Heart left ventricle (tissue), 16 donors: ENCODE results near the gene PRKAG2. TPM values are rescaled to one million over a fixed set of nuclear protein-coding genes. Genes with fewer than 3 reads are reported as not detected.

Source experiments
- ATAC-seq, 4 donors: fragments of 200-7000 bp; cut with Tn5 transposase; one replicate each; pipeline ENCODE4 v1.9.1; 2020 to 2022; ENCODE audit warnings: moderate library complexity in 4 of 4, mild to moderate bottlenecking in 3 of 4, moderate number of reproducible peaks in 1 of 4
- DNase-seq, 5 donors: peaks; one replicate each; pipeline ENCODE4 v3.0.0-alpha.2; 2020
- H3K27ac ChIP-seq, 12 donors: fragments of 200-600 bp; sonication (generic) in 4 of 12; one replicate each; pipeline versions ENCODE4 v1.5.0 to v1.8.0; 2016 to 2022; ENCODE audit warnings: mild to moderate bottlenecking in 2 of 12
- H3K27me3 ChIP-seq, 9 donors: fragments of 200-600 bp; sonication (generic) in 2 of 9; one replicate each; pipeline versions ENCODE4 v1.5.1 to v1.8.0; 2016 to 2022; ENCODE audit warnings: mild to moderate bottlenecking in 3 of 9
- H3K36me3 ChIP-seq, 9 donors: fragments of 200-600 bp; sonication (generic) in 2 of 9; one replicate each; pipeline versions ENCODE4 v1.5.0 to v1.8.0; 2018 to 2022; ENCODE audit warnings: mild to moderate bottlenecking in 2 of 9
- H3K4me1 ChIP-seq, 12 donors: fragments of 200-600 bp; sonication (generic) in 4 of 12; one replicate each; pipeline versions ENCODE4 v1.5.0 to v1.8.0; 2016 to 2022; ENCODE audit warnings: mild to moderate bottlenecking in 3 of 12
- H3K4me3 ChIP-seq, 12 donors: fragments of 200-600 bp; sonication (generic) in 4 of 12; one replicate each; pipeline versions ENCODE4 v1.5.0 to v1.8.0; 2017 to 2022; ENCODE audit warnings: mild to moderate bottlenecking in 9 of 12, moderate library complexity in 4 of 12
- H3K9me3 ChIP-seq, 12 donors: fragments of 200-600 bp; sonication (generic) in 4 of 12; one replicate each; pipeline versions ENCODE4 v1.5.0 to v1.8.0; 2016 to 2022; ENCODE audit warnings: mild to moderate bottlenecking in 1 of 12
- CTCF ChIP-seq, 12 donors: fragments of 200-600 bp; sonication (generic) in 4 of 12; IDR thresholded peaks; one replicate each; pipeline versions ENCODE4 v1.5.0 to v1.8.0; 2018 to 2022; ENCODE audit warnings: antibody characterized with exemption in 12 of 12, mild to moderate bottlenecking in 5 of 12
- POLR2A ChIP-seq, 2 donors: fragments of 450-650 bp; IDR thresholded peaks; one replicate each; pipeline ENCODE4 v1.6.1; 2017; ENCODE audit warnings: antibody characterized with exemption in 2 of 2, mild to moderate bottlenecking in 2 of 2, moderate library complexity in 2 of 2
- WGBS, 4 donors: extraction: QIAGEN DNeasy Blood & Tissue Kit in 2 of 4; methylation state at CpG; one replicate each; pipeline versions ENCODE4 v1.1.5 to v1.1.7; 2013 to 2018; 5-methylcytosine and 5-hydroxymethylcytosine counted together
- intact Hi-C, 10 donors: fragments of 100-400 bp; cut with DNase I; formaldehyde crosslinking; loops; one replicate each; pipeline versions ENCODE4 v1.11.1 to v1.14.2; 2022
- polyA plus RNA-seq, 2 donors: library from polyadenylated mRNA; stranded (reverse); fragments of 200-250 nt; gene quantifications; one replicate each; pipeline ENCODE4 v1.2.3, GENCODE V29; 2013
- total RNA-seq, 9 donors: library from RNA; depleted of rRNA in 2 of 9; stranded (reverse); fragments of >200 nt in 2 of 9; fragmentation: NEBNext Ultra II Directional in 3 of 9; extraction: Animal tissue kit (Norgen Biotek cat#: 25700) in 3 of 9; gene quantifications; one replicate each; pipeline versions ENCODE4 v1.1.0 to v1.2.4, GENCODE V29; 2016 to 2023
- donor health status: ischemic (EF 13 %, LVEDD 7.1; RV severe dilation, severe dysfunction).
- donor health status: healthy with polysubstance abuse.
- donor health status: DM: no; HTN: yes; CAD: no.
- donor health status: DM: no; HTN: no; CAD: no.
- donor health status: ischemic (EF 25% LVEDD 6.9; RV normal size, moderate dysfunction).
- donor health status: ischemic (EF 25% LVEDD 5.7; RV mildly dilated, moderate dysfunction).
- donor health status: healthy.
- donor health status: DM: yes; HTN: yes; CAD: no.
- donor health status: ischemic (EF 35%, LVEDD 5.7; RV mildly dilated, moderate dysfunction).
- donor health status: nonischemic (EF 11% LVEDD 7.7; RV severe dilation, severe dysfunction).
- donor health status: DM: yes; HTN: yes; CAD: no.
- donor health status: PGD.
- donor health status: ischemic (EF 29% LVEDD 5.4; RV normal size, mild dysfunction).
- donor health status: nonischemic (EF 23%, LVEDD 6.1; RV moderate dilation, normal function).

PRKAG2 gene
- total and polyA plus RNA-seq, 11 donors, result 50.2 to 179 (median 108) TPM

DNA sequence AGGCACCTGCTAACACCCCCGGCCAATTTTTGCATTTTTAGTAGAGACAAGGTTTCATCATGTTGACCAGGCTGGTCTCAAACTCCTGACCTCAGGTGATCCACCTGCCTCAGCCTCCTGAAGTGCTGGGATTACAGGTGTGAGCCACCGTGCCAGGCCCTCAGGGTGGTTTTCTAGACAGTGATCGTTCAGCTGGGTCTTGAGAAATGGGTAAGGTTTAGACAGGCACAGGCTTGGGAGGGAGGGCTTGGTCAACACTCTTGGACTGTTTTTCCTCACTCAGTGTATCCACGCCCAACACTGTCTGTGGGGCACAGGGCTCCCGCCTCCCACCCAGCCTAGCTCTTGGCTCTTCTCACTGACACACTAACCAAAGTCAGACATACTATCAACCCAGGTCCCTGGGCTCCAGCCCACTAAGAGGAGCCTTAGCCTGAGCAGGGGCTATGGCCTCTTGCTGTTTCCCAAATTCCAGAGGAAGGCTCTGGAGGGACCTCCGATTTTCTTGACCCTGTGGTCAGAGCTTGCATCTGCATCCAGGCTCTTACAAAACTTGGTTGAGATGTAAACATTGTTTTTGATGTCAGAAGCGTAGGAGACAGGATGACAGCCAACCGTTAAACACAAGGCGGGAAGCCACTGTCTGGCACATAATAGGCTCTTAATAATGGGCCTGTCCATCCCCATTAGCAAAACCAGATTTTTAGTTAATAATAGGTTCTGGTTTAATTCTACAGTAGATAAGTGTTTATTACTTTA, 143.9 kb downstream of the PRKAG2 start:
- 78 to 84% (median 83%) methylated on average over 7 to 9 of the region's 9 CpGs for WGBS, 4 donors

DNA sequence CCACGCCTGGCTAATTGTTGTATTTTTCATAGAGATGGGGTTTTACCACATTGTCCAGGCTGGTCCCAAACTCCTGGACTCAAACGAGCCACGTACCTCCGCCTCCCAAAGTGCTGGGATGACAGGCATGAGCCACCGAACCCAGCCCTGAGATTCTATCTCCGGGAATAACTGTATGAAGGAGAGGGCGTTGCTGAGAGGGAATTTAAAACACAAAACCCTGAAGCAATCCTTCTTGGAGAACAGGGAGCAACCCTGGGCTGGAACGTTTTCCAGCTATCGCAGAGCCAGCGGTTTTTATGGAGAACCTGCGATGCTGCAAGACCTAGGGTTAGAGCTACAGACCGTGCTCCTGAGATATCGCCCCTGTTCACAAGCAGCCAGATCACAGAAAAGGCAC, 144.6 kb downstream of the PRKAG2 start:
- Histone ChIP-seq H3K9me3 (no peaks in the 10 kb centered on the region), H3K4me3 (no peak overlapping the region), H3K4me1 (peaks cover 0 to 64% (median 27%) of the 10 kb centered on the region in 12 donors), H3K36me3 (no peaks in the 10 kb centered on the region), H3K27ac (peak overlapping the region in 2 of 12 donors; percentile 56 to 97), H3K27me3 (no peaks in the 10 kb centered on the region)
- TF ChIP-seq CTCF (IDR thresholded peaks at IDR 0.05) (no peak), POLR2A (IDR thresholded peaks at IDR 0.05) (no peak)
- DNase-seq (no peak), ATAC-seq (no peak)
- intact Hi-C loops, result no loop called here
- WGBS, 4 donors, result 76 to 90% (median 86%) methylated on average over 11 to 13 of the region's 13 CpGs

More for the DNA sequence above, 143.9 kb downstream of the PRKAG2 start:
- intact Hi-C loops, result no loop called here
- no peaks in the 10 kb centered on the region for H3K36me3 ChIP-seq
- TF ChIP-seq CTCF (IDR thresholded peaks at IDR 0.05), result no peak
- TF ChIP-seq POLR2A (IDR thresholded peaks at IDR 0.05), result no peak
- no peaks in the 10 kb centered on the region for H3K27me3 ChIP-seq
- peaks cover 0 to 60% (median 21%) of the 10 kb centered on the region in 12 donors for H3K4me1 ChIP-seq
- DNase-seq (no peak), ATAC-seq (no peak)
- H3K9me3 ChIP-seq, result no peaks in the 10 kb centered on the region
- H3K27ac ChIP-seq, result peak overlapping the region in 2 of 12 donors; percentile 88 to 97
- no peak overlapping the region for H3K4me3 ChIP-seq

DNA sequence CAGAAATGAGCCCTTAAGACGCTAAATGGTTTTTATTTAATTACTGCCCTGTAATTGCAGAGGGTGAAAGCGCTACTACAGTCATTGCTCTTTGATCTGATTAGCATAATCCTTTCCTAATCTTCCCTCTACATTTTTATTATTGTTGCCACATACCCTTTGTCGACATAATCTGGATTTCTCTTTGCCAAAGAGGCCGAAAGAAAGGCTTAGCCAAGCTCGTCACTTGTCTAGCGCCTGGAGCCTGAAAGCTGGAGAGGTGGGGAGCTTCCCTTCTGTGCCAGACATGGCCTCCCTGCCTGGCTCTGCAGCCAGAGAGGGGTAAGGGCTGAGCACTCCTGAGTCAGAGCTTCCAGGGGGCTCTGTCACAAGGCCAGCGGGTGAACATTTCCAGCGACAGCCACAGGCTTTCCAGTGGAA, 145.9 kb downstream of the PRKAG2 start:
- no peaks in the 10 kb centered on the region for H3K9me3 ChIP-seq
- H3K27me3 ChIP-seq, result no peaks in the 10 kb centered on the region
- 58 to 70% (median 62%) methylated on average over 8 of the region's 8 CpGs for WGBS, 4 donors
- TF ChIP-seq POLR2A (IDR thresholded peaks at IDR 0.05) (no peak), CTCF (IDR thresholded peaks at IDR 0.05) (no peak)
- H3K4me3 ChIP-seq, result no peak overlapping the region
- H3K4me1 ChIP-seq, result peaks cover 0 to 62% (median 27%) of the 10 kb centered on the region in 12 donors
- peak overlapping the region in 9 of 12 donors; percentile 2 to 97 (median 40) for H3K27ac ChIP-seq
- peak in 3 of 4 donors; percentile 17 to 35 (median 22) for ATAC-seq
- no peak for DNase-seq
- intact Hi-C loops, result no loop called here
- H3K36me3 ChIP-seq, result no peaks in the 10 kb centered on the region

DNA sequence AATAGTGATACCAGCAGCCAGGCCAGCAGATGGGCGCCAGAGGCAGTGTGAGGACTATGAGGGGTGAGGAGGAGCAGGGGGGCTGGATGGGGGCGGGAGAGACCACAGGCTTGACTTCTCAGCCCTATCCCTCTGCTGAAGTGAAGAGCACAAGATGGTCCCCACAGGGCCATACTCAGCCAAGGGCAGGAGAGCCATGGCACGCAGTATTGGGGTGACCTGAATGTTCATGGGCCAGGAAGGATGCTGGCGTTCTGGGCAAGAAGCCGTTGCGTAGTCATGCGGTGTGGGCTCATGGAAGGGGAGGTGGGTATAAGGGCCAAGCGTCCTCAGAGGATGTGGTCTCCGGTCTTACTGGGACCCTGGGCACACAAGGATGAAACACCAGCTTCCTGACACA, 146.3 kb downstream of the PRKAG2 start:
- WGBS, 4 donors, result 86 to 94% (median 90%) methylated on average over 9 of the region's 9 CpGs
- TF ChIP-seq POLR2A (IDR thresholded peaks at IDR 0.05) (no peak), CTCF (IDR thresholded peaks at IDR 0.05) (no peak)
- Histone ChIP-seq H3K27ac (peak overlapping the region in 8 of 12 donors; percentile 18 to 97 (median 47)), H3K4me3 (no peak overlapping the region), H3K4me1 (peaks cover 0 to 65% (median 29%) of the 10 kb centered on the region in 12 donors), H3K9me3 (no peaks in the 10 kb centered on the region), H3K27me3 (no peaks in the 10 kb centered on the region), H3K36me3 (no peaks in the 10 kb centered on the region)
- DNase-seq, result no peak
- intact Hi-C loops, result no loop called here
- ATAC-seq, result no peak
